ENCODE measurements around the gene PTK6.
"Not testable (repeated sequence)": the region's sequence is repeated elsewhere in the genome, so short reads cannot be mapped to it uniquely, and the experiment has no call there.

The PTK6 gene

GRCh38 chr20:63491635-63492230 is 45.4 kb downstream of the PTK6 start:
- no peak for DNase-seq

GRCh38 chr20:63491078-63491477 is 46.1 kb downstream of the PTK6 start:
- DNase-seq = no peak

GRCh38 chr20:63490416-63490815 is 46.8 kb downstream of the PTK6 start:
- no peak for DNase-seq

GRCh38 chr20:63488315-63489251 is 48.6 kb downstream of the PTK6 start:
- DNase-seq = no peak

DNA sequence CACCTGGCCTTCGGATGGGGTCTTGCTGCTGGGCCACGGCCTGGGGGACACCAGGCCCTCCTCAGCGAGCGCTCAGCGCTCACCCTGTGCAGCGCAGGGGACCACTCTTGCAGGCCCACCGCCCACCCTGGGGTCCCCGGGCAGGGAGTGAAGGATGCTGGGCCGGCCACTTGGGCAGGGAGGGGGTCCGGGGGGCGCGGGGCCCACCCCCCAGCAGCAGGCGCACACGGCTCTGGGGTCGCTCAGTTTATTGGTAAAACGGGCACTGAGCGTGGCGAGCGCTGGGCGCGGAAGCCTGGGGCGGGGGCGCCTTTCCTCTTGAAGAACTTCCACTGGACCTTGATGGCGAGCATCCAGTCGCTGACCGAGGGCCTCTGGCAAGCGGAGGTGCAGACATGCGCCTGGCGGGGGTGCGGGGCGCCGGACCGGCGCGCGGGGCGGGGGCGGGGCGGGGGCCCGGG is 49.4 kb downstream of the PTK6 start:
- no peak for DNase-seq

DNA sequence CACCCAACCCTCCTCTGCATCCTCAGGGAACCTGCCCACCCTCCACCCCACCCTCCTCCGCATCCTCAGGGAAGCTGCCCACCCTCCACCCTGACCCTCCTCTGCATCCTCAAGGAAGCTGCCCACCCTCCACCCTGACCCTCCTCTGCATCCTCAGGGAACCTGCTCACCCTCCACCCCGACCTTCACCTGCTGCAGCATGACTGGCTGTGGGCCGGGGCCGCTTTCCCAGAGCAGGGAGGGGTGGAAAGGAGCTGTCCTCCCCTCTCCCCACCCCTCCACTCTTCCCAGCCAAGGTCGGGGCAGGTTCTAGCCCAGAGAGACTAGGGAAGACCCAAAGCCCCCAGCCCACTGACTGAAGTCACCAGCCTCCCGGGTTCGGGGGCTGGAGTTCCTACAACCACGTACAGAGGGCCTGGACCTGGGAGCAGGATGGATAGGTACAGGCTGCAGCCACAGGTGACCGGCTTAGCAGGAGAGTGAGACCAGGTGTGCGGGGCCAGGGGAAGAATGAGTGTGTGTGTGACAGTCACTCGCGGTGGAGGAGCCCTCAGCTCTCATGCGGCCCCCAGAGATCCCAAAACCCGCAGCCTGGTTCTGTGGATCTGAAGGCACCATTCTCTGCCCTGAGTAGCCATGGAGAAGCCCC is 49.9 kb downstream of the PTK6 start:
- DNase-seq = no peak

- DNase-seq = no peak
Measured at GRCh38 chr20:63486300-63486855, 50.8 kb downstream of the PTK6 start.

- DNase-seq = no peak
Measured at GRCh38 chr20:63484651-63485403, 52.3 kb downstream of the PTK6 start.

DNA sequence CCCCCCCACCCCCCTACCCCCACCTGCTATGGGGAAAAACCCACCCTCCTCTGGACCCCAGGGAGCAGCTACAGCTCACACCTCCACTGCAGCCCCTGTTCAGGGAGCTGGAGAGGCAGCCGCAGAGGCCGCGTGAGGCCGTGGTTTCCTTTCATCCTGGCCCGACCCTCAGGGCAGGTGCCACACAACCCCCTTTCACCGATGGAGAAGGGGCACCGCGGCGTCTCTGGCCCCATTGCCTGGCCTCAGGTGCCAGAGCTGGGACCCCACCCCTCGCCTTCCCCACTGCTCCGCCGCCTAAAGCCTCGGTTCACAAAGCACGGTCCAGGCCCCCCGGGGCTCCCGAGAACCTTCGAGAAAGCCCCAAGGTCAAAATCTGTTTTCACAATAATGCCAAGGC is 52.9 kb downstream of the PTK6 start:
- DNase-seq = no peak

- DNase-seq = no peak
Measured at GRCh38 chr20:63483834-63484233, 53.3 kb downstream of the PTK6 start.

GRCh38 chr20:63482021-63482587 is 55.1 kb downstream of the PTK6 start:
- no peak for DNase-seq

GRCh38 chr20:63481503-63481902 is 55.7 kb downstream of the PTK6 start:
- no peak for DNase-seq

DNA sequence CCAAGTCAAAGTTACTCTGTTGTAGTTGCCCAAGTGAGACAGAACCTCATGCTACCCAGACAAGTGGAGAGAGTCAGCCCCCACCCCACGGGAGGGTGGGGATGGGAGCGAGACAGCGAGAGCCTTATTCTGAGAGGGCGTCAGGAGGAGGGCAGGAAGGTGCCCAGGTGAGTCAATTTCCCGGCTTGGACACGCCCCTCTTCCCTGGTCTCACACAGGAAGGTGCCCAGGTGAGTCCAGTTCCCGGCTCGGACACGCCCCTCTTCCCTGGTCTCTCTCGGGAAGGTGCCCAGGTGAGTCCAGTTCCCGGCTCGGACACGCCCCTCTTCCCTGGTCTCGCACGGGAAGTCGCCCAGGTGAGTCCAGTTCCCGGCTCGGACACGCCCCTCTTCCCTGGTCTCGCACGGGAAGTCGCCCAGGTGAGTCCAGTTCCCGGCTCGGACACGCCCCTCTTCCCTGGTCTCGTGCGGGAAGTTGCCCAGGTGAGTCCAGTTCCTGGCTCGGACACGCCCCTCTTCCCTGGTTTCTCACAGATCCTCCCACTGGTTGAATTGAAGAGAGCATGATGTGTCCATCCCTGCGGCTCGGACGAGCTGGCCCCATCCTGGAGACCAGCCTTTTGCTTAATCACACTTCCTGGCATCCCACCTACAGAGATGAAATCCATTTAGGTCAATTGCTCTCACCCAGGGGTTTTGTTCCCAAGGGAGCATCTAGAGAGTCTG is 57.3 kb downstream of the PTK6 start:
- not testable (repeated sequence) for DNase-seq

- DNase-seq = no peak
Measured at GRCh38 chr20:63478346-63479302, 58.6 kb downstream of the PTK6 start.
